Ishikawa (cell line): ENCODE results near the gene PLXNA4.

Source experiments
- EP300 ChIP-seq: IDR thresholded peaks from 2 replicates; pipeline ENCODE4 v1.6.1; 2012; ENCODE audit warnings: borderline replicate concordance
- FOXM1 ChIP-seq: IDR thresholded peaks from 2 replicates; pipeline ENCODE4 v1.6.1; 2012; ENCODE audit warnings: low read depth, borderline replicate concordance
- REST ChIP-seq: IDR thresholded peaks from 2 replicates; pipeline ENCODE4 v1.6.1; 2012; ENCODE audit warnings: low read depth, mild to moderate bottlenecking
- TCF12 ChIP-seq: IDR thresholded peaks from 2 replicates; pipeline ENCODE4 v1.6.1; 2012; ENCODE audit warnings: low read depth

GRCh38 chr7:132154695-132155471 lies 421.4 kb downstream of the PLXNA4 start:
- TF ChIP-seq TCF12 (no peak), EP300 (no peak), FOXM1 (no peak), REST (no peak)
